Esophagus (tissue), 2 donors: ENCODE results near the gene CLIC2. TPM values are rescaled to one million over a fixed set of nuclear protein-coding genes. Genes with fewer than 3 reads are reported as not detected.
"Not testable (repeated sequence)": the region's sequence is repeated elsewhere in the genome, so short reads cannot be mapped to it uniquely, and the experiment has no call there.

Source experiments
- H3K27ac ChIP-seq, 2 donors: one replicate each; pipeline ENCODE4 v1.5.1; 2013; ENCODE audit warnings: low read depth in 2 of 2, mild to moderate bottlenecking in 2 of 2, inconsistent platforms in 1 of 2, low read length in 1 of 2, moderate library complexity in 1 of 2
- H3K27me3 ChIP-seq, 2 donors: one replicate each; pipeline ENCODE4 v1.6.1; 2013; ENCODE audit warnings: low read length in 2 of 2, control low read depth in 1 of 2, mild to moderate bottlenecking in 1 of 2; ENCODE audit not compliant: insufficient read depth in 2 of 2, control insufficient read depth in 1 of 2
- H3K36me3 ChIP-seq, 2 donors: one replicate each; pipeline ENCODE4 v1.6.1; 2013; ENCODE audit warnings: low read length in 1 of 2; ENCODE audit not compliant: control insufficient read depth in 2 of 2, insufficient read depth in 2 of 2
- H3K4me1 ChIP-seq, 2 donors: one replicate each; pipeline ENCODE4 v1.6.1; 2013; ENCODE audit warnings: low read length in 1 of 2; ENCODE audit not compliant: control insufficient read depth in 2 of 2, insufficient read depth in 2 of 2
- H3K4me3 ChIP-seq, 2 donors: one replicate each; pipeline ENCODE4 v1.5.1; 2013; ENCODE audit warnings: low read length in 2 of 2, mild to moderate bottlenecking in 2 of 2, low read depth in 1 of 2, moderate library complexity in 1 of 2
- H3K9me3 ChIP-seq, 2 donors: one replicate each; pipeline ENCODE4 v1.6.1; 2013; ENCODE audit warnings: mild to moderate bottlenecking in 2 of 2, low read depth in 1 of 2, low read length in 1 of 2, moderate library complexity in 1 of 2; ENCODE audit not compliant: control insufficient read depth in 2 of 2, insufficient read depth in 1 of 2
- WGBS, 2 donors: extraction: QIAGEN DNeasy Blood & Tissue Kit; methylation state at CpG; one replicate each; pipeline ENCODE4 v1.1.7; 2013; 5-methylcytosine and 5-hydroxymethylcytosine counted together
- polyA plus RNA-seq, 2 donors: library from polyadenylated mRNA; stranded (reverse); fragments of 200-250 nt; gene quantifications; one replicate each; pipeline ENCODE4 v1.2.3, GENCODE V29; 2013
- donor health status: healthy with polysubstance abuse.
- donor health status: Bipolar disorder and iron deficiency.

The CLIC2 gene
- polyA plus RNA-seq, 2 donors = 2.0 to 2.8 TPM

DNA sequence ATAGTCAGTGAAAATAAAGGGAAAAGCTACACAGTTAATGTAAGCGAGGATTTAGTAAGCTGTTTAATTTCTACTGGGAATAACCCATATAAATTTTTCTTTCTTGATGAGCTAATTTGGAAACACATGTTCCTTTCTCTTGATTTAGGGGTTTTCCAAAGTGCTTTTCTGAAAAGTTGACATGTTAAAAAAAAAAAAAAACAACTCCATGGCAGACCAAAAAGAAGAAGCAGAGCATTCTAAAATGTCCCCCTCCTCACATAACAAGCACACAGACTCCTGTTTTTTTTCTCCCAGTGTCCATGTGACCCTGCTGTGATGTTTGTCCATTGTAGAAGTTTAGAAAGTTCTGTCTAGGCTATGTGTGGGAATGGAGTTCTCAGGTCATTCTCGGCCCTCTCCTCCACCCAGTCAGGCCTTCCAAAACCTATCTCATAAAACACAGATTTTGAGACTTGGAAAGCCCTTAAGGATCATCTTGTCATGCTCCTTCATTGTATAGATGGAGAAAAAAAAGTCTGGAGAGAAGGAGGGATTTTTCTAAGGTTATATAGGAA, 792 bp downstream of the CLIC2 start:
- Histone ChIP-seq H3K36me3 (no peaks in the 10 kb centered on the region), H3K4me1 (no peaks in the 10 kb centered on the region), H3K27ac (no peak overlapping the region), H3K27me3 (no peaks in the 10 kb centered on the region), H3K4me3 (peak overlapping the region in 1 of 2 donors; percentile 23), H3K9me3 (no peaks in the 10 kb centered on the region)
- 53 to 56% methylated on average over 2 of the region's 2 CpGs for WGBS, 2 donors

DNA sequence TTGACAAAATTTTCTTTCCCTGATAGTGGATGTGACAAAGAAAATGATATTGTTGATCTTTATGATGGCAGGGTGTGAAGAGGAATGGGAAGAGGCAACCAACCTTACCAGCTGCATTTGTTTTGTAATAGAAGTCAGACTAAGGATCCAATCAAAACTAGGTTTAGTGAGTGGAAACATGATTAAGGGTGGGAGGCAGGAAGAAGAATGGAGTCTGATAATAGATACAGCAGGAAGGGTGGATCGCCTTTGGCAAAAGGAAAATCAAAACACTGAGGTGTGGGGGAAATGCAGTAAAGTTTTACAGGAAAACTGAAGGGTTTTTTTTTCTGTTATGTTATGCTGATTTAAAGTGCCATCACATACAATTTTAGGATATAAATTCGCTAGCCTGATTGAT, 3.4 kb downstream of the CLIC2 start:
- Histone ChIP-seq H3K27me3 (no peaks in the 10 kb centered on the region), H3K36me3 (no peaks in the 10 kb centered on the region), H3K27ac (no peak overlapping the region), H3K9me3 (no peaks in the 10 kb centered on the region), H3K4me1 (no peaks in the 10 kb centered on the region), H3K4me3 (no peak overlapping the region)
- WGBS, 2 donors = 50 to 54% methylated on average over 2 of the region's 2 CpGs

DNA sequence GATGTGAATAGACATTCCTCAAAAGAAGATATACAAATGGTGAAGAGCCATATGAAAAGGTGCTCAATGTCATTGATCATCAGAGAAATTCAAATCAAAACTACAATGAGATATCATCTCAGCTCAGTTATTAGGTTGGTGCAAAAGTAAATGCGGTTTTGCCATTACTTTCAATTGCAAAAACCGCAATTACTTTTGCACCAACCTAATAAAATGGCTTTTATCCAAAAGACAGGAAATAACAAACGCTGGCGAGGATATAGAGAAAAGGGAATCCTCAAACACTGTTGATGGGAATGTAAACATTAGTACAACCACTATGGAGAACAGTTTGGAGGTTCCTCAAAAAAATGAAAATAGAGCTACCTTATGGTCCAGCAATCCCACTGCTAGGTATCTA, 5.1 kb downstream of the CLIC2 start:
- Histone ChIP-seq H3K36me3 (no peaks in the 10 kb centered on the region), H3K4me3 (no peak overlapping the region), H3K27me3 (no peaks in the 10 kb centered on the region), H3K4me1 (no peaks in the 10 kb centered on the region), H3K27ac (no peak overlapping the region), H3K9me3 (no peaks in the 10 kb centered on the region)
- WGBS, 2 donors = 47 to 78% methylated on average over 4 of the region's 4 CpGs

DNA sequence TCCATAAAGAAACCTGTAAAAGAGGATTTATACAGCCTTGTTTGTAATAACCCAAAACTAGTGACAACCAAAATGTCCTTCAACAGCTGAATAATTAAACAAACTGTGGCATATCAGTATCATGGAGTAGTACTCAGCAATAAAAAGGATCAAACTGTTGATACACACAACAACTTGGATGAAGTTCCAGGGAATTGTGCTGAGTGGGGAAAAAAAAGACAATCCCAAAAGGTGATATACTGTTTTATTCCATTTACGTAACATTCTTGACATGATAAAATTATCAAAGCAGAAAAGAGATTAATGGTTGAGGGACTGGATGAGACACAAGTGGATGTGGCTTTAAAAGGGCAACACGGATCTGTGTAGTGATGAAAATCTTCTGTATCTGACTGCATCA, 7.8 kb downstream of the CLIC2 start:
- H3K27me3 ChIP-seq = no peaks in the 10 kb centered on the region
- 62 to 81% methylated on average over 2 of the region's 2 CpGs for WGBS, 2 donors
- H3K27ac ChIP-seq = no peak overlapping the region
- no peaks in the 10 kb centered on the region for H3K4me1 ChIP-seq
- H3K4me3 ChIP-seq = no peak overlapping the region
- H3K36me3 ChIP-seq = no peaks in the 10 kb centered on the region
- no peaks in the 10 kb centered on the region for H3K9me3 ChIP-seq

DNA sequence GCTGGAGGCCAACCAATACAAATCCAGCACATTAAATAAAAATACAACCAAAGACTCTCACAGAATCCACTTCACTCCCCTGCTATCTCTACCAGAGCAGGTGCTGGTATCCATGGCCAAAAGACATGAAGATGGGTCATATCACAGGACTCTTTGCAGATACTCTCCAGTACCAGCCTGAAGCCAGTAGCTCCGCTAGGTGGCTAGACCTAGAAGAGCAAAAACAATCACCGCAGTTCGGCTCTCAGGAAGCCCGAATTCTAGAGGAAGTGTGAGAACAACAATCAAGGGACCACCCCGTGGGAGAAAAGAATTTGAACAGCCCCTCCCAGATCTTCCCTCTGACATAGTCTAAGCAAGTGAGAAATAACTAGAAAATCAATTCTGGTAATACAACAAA, 20.2 kb downstream of the CLIC2 start:
- H3K27me3 ChIP-seq = no peaks in the 10 kb centered on the region
- peaks cover 0 to 4% of the 10 kb centered on the region in 2 donors for H3K9me3 ChIP-seq
- H3K27ac ChIP-seq = no peak overlapping the region
- no peaks in the 10 kb centered on the region for H3K4me1 ChIP-seq
- no peak overlapping the region for H3K4me3 ChIP-seq
- 68 to 71% methylated on average over 5 of the region's 5 CpGs for WGBS, 2 donors
- H3K36me3 ChIP-seq = no peaks in the 10 kb centered on the region

DNA sequence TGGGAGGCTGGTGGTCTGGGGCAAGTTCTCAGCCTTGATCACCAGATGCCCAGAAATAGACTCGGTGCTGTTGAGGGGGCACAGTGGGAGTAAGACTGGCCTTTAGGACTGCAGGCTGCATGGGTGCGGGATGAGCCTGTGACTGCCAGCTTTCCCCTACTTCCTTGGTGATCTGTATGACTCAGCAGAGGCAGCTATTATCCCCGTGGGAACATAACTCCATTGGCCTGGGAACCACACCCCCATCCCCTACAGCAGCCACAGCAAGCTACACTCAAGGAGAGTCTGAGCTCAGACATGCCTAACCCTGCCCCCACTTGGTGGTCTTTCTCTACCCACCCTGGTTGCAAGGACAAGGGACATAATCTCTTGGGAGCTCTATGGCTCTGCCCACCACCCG, 20.6 kb downstream of the CLIC2 start:
- no peaks in the 10 kb centered on the region for H3K36me3 ChIP-seq
- H3K27me3 ChIP-seq = no peaks in the 10 kb centered on the region
- H3K4me3 ChIP-seq = no peak overlapping the region
- no peaks in the 10 kb centered on the region for H3K4me1 ChIP-seq
- 81 to 88% methylated on average over 4 of the region's 4 CpGs for WGBS, 2 donors
- no peak overlapping the region for H3K27ac ChIP-seq
- H3K9me3 ChIP-seq = peaks cover 0 to 4% of the 10 kb centered on the region in 2 donors

DNA sequence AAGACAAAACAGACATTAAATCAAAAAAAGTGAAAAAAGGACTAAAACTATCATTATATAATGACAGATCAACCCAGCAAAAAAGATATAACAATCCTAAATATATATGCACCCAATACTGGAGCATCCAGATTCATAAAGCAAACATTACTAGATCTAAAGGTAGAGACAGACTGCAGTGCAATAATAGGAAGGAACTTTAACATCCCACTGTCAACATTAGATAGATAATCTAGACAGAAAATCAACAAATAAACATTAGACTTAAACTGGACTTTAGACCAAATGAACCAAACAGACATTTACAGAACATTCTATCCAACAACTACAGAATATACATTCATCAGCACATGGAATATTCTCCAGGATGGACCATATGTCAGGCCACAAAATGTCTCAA, 40.6 kb downstream of the CLIC2 start:
- no peaks in the 10 kb centered on the region for H3K4me1 ChIP-seq
- no peaks in the 10 kb centered on the region for H3K9me3 ChIP-seq
- H3K4me3 ChIP-seq = no peak overlapping the region

DNA sequence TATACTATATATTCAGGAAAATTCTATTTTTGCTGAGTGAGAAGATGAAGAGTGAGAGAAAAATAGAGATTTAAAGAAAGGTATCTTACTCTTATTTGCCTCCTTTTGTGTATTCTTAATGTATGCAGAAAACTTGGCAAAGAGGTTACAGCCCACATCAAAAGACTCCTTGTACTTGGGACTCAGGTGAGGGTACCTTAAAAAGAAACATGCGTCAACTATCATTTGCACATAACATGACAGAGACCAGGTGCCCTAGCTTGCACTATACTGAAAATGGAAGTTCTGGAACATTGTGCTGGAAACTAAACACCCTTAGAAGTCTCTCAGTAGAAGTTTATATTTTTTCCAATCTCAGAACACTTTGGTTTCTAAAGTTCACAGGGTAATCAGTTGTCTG, 54.5 kb downstream of the CLIC2 start:
- no peaks in the 10 kb centered on the region for H3K4me1 ChIP-seq
- no peaks in the 10 kb centered on the region for H3K36me3 ChIP-seq
- no peak overlapping the region for H3K27ac ChIP-seq
- H3K9me3 ChIP-seq = no peaks in the 10 kb centered on the region
- H3K27me3 ChIP-seq = no peaks in the 10 kb centered on the region
- H3K4me3 ChIP-seq = no peak overlapping the region
- WGBS, 2 donors = 91 to 94% methylated on average over 1 of the region's 1 CpG

More for the DNA sequence above, 40.6 kb downstream of the CLIC2 start:
- no peaks in the 10 kb centered on the region for H3K36me3 ChIP-seq
- no peaks in the 10 kb centered on the region for H3K27me3 ChIP-seq
- no peak overlapping the region for H3K27ac ChIP-seq

DNA sequence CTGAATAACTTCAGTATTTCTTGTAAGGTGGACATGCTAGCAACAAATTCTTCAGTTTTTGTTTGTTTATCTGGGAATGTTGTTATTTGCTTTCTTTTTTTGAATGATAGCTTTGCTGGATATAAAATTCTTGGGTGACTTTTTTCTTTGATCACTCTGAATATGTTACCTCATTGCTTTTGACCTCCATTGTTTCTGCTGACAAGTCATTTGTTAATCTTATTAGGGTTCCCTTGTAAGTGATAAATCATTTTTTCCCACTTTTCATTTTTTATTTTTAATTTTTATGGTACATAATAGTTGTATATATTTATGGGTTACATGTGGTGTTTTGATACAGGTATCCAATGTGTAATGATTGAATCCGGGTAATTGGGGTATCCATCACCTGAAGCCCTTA, 63.4 kb downstream of the CLIC2 start:
- H3K27ac ChIP-seq = no peak overlapping the region
- H3K9me3 ChIP-seq = no peaks in the 10 kb centered on the region
- H3K27me3 ChIP-seq = no peaks in the 10 kb centered on the region
- WGBS, 2 donors = 79 to 95% methylated on average over 1 of the region's 1 CpG
- H3K4me1 ChIP-seq = no peaks in the 10 kb centered on the region
- H3K36me3 ChIP-seq = no peaks in the 10 kb centered on the region
- no peak overlapping the region for H3K4me3 ChIP-seq

DNA sequence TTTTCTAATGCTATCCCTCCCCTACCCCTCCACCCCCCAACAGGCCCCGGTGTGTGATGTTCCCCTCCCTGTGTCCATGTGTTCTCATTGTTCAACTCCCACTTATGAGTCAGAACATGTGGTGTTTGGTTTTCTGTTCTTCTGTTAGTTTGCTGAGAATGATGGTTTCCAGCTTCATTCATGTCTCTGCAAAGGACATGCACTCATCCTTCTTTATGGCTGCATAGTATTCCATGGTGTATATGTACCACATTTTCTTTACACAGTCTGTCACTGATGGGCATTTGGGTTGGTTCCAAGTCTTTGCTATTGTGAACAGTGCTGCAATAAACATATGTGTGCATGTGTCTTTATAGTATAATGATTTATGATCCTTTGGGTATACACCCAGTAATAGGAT, 66.4 kb downstream of the CLIC2 start:
- not testable (repeated sequence) for H3K4me1 ChIP-seq, H3K4me3 ChIP-seq
- 79 to 86% methylated on average over 1 of the region's 1 CpG for WGBS, 2 donors

More for the DNA sequence above, 66.4 kb downstream of the CLIC2 start:
- not testable (repeated sequence) for H3K36me3 ChIP-seq, H3K9me3 ChIP-seq, H3K27me3 ChIP-seq, H3K27ac ChIP-seq
